ENCODE data around the gene FNDC3B.

The FNDC3B gene

DNA sequence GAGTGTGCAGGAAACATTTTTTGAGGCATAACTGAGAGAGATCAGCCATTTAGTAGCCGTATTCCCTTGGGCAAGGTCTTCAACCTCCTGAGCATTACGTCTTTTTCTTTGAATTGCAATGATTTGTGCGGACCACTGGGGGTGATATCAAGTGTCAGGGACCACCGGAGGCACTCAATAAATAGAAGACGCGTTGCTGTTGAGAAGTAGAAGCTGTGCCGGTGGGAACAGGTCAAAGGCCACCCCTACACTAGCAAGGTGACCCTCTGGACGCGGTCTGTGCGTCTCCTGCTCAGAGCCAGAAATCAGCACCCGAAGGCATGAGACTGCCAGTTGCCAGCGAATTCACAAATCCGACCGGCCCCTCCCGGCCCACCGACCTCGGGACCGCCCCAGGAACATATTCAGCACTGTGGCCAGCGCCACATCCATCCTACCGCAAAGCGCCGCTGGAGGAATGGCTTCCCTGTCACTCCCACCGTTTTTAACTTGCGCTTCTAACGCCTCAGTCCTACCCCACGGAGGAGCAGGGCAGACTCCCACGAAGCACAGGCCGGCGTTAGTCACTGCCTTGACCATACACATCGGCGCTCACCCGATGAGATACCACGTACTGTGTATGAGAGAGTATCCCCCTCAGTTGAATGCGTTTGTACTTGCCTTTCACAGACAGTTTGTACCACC, 410.2 kb downstream of the FNDC3B start:
- no peak for DNase-seq (ENCODE audit: low read depth in 2 of 2)

Data from stimulated activated CD4-positive, alpha-beta T cell treated with anti-CD3 and anti-CD28 coated beads, Interleukin-1b, Interleukin-23, amount 100 ng/mL, for 4 hours (primary cell).